ENCODE measurements around the gene ACOT11. TPM values are rescaled to one million over a fixed set of nuclear protein-coding genes. Genes with fewer than 3 reads are reported as not detected.

The ACOT11 gene
- total RNA-seq, 1 experiment from 2014 or later = not detected

GRCh38 chr1:54603241-54603640 lies 55.2 kb downstream of the ACOT11 start:
- Histone ChIP-seq H4K20me1 (ENCODE audit: insufficient read depth, low read depth, low read length) (no peaks in the 10 kb centered on the region), H3K9me3 (ENCODE audit: low read length) (no peaks in the 10 kb centered on the region), H3K4me2 (ENCODE audit: low read depth, low read length, poor library complexity, severe bottlenecking) (no peak overlapping the region), H3K27me3 (ENCODE audit: low read length) (no peaks in the 10 kb centered on the region), H3K27ac (ENCODE audit: low read length) (no peak overlapping the region), H3K79me2 (ENCODE audit: low read length) (no peaks in the 10 kb centered on the region), H3K9me2 (replicated peaks; ENCODE audit: insufficient read depth, low read length) (no peaks in the 10 kb centered on the region), H3K4me3 (ENCODE audit: low read length) (no peak overlapping the region), H3K4me1 (ENCODE audit: low read length) (no peaks in the 10 kb centered on the region), H3K36me3 (ENCODE audit: insufficient read depth, low read length) (no peaks in the 10 kb centered on the region), H3K9ac (ENCODE audit: low read length) (no peak overlapping the region), H2AFZ (ENCODE audit: low read length) (no peak overlapping the region)
- no peak for DNase-seq

GRCh38 chr1:54604051-54604450 lies 56.0 kb downstream of the ACOT11 start:
- Histone ChIP-seq H3K9me3 (ENCODE audit: low read length) (no peaks in the 10 kb centered on the region), H3K9ac (ENCODE audit: low read length) (no peak overlapping the region), H3K9me2 (replicated peaks; ENCODE audit: insufficient read depth, low read length) (no peaks in the 10 kb centered on the region), H3K79me2 (ENCODE audit: low read length) (no peaks in the 10 kb centered on the region), H3K27me3 (ENCODE audit: low read length) (no peaks in the 10 kb centered on the region), H3K4me2 (ENCODE audit: low read depth, low read length, poor library complexity, severe bottlenecking) (no peak overlapping the region), H3K4me3 (ENCODE audit: low read length) (no peak overlapping the region), H3K27ac (ENCODE audit: low read length) (no peak overlapping the region), H3K36me3 (ENCODE audit: insufficient read depth, low read length) (no peaks in the 10 kb centered on the region), H4K20me1 (ENCODE audit: insufficient read depth, low read depth, low read length) (no peaks in the 10 kb centered on the region), H3K4me1 (ENCODE audit: low read length) (no peaks in the 10 kb centered on the region), H2AFZ (ENCODE audit: low read length) (no peak overlapping the region)
- no peak for DNase-seq

- Histone ChIP-seq H4K20me1 (ENCODE audit: insufficient read depth, low read depth, low read length) (no peaks in the 10 kb centered on the region), H3K4me1 (ENCODE audit: low read length) (no peaks in the 10 kb centered on the region), H3K27ac (ENCODE audit: low read length) (no peak overlapping the region), H3K4me2 (ENCODE audit: low read depth, low read length, poor library complexity, severe bottlenecking) (no peak overlapping the region), H3K9me2 (replicated peaks; ENCODE audit: insufficient read depth, low read length) (no peaks in the 10 kb centered on the region), H3K9ac (ENCODE audit: low read length) (no peak overlapping the region), H3K36me3 (ENCODE audit: insufficient read depth, low read length) (no peaks in the 10 kb centered on the region), H2AFZ (ENCODE audit: low read length) (no peak overlapping the region), H3K9me3 (ENCODE audit: low read length) (no peaks in the 10 kb centered on the region), H3K79me2 (ENCODE audit: low read length) (no peaks in the 10 kb centered on the region), H3K27me3 (ENCODE audit: low read length) (no peaks in the 10 kb centered on the region), H3K4me3 (ENCODE audit: low read length) (no peak overlapping the region)
- no peak for DNase-seq
Measured at GRCh38 chr1:54604572-54605370, 56.7 kb downstream of the ACOT11 start.

- no peaks in the 10 kb centered on the region for H3K9me3 ChIP-seq (ENCODE audit: low read length)
- DNase-seq = no peak
- H3K27me3 ChIP-seq (ENCODE audit: low read length) = no peaks in the 10 kb centered on the region; the same call in 1 of the 2 replicates
- H3K79me2 ChIP-seq (ENCODE audit: low read length) = no peaks in the 10 kb centered on the region
- no peak overlapping the region for H2AFZ ChIP-seq (ENCODE audit: low read length)
- H3K27ac ChIP-seq (ENCODE audit: low read length) = no peak overlapping the region
- no peak overlapping the region for H3K9ac ChIP-seq (ENCODE audit: low read length)
- no peak overlapping the region for H3K4me3 ChIP-seq (ENCODE audit: low read length)
- H3K9me2 ChIP-seq (replicated peaks; ENCODE audit: insufficient read depth, low read length) = no peaks in the 10 kb centered on the region
- no peaks in the 10 kb centered on the region for H4K20me1 ChIP-seq (ENCODE audit: insufficient read depth, low read depth, low read length)
- no peaks in the 10 kb centered on the region for H3K36me3 ChIP-seq (ENCODE audit: insufficient read depth, low read length)
- no peaks in the 10 kb centered on the region for H3K4me1 ChIP-seq (ENCODE audit: low read length)
- no peak overlapping the region for H3K4me2 ChIP-seq (ENCODE audit: low read depth, low read length, poor library complexity, severe bottlenecking)
Measured at GRCh38 chr1:54606096-54606989, 58.3 kb downstream of the ACOT11 start.

DNA sequence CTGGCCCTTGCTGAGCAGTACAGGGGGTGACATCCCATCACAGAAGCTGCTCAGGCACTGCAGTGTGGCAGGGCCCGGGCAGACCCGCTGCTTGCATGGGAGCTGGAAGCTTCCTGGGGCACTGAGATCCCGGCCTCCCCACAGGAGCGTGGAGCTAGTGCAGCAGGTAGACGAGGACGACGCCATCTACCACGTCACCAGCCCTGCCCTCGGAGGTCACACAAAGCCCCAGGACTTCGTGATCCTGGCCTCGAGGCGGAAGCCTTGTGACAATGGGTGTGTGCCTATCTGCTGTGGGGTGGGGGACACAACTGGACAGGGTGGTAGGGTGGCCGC lies 58.9 kb downstream of the ACOT11 start:
- Histone ChIP-seq H3K4me2 (ENCODE audit: low read depth, low read length, poor library complexity, severe bottlenecking) (no peak overlapping the region), H3K27ac (ENCODE audit: low read length) (no peak overlapping the region), H3K9me3 (ENCODE audit: low read length) (no peaks in the 10 kb centered on the region), H3K36me3 (ENCODE audit: insufficient read depth, low read length) (no peaks in the 10 kb centered on the region), H2AFZ (ENCODE audit: low read length) (no peak overlapping the region), H3K4me3 (ENCODE audit: low read length) (no peak overlapping the region), H3K79me2 (ENCODE audit: low read length) (no peaks in the 10 kb centered on the region), H4K20me1 (ENCODE audit: insufficient read depth, low read depth, low read length) (no peaks in the 10 kb centered on the region), H3K9ac (ENCODE audit: low read length) (no peak overlapping the region), H3K27me3 (ENCODE audit: low read length) (no peaks in the 10 kb centered on the region; the same call in 1 of the 2 replicates), H3K4me1 (ENCODE audit: low read length) (no peaks in the 10 kb centered on the region), H3K9me2 (replicated peaks; ENCODE audit: insufficient read depth, low read length) (no peaks in the 10 kb centered on the region)
- no peak for DNase-seq

DNA sequence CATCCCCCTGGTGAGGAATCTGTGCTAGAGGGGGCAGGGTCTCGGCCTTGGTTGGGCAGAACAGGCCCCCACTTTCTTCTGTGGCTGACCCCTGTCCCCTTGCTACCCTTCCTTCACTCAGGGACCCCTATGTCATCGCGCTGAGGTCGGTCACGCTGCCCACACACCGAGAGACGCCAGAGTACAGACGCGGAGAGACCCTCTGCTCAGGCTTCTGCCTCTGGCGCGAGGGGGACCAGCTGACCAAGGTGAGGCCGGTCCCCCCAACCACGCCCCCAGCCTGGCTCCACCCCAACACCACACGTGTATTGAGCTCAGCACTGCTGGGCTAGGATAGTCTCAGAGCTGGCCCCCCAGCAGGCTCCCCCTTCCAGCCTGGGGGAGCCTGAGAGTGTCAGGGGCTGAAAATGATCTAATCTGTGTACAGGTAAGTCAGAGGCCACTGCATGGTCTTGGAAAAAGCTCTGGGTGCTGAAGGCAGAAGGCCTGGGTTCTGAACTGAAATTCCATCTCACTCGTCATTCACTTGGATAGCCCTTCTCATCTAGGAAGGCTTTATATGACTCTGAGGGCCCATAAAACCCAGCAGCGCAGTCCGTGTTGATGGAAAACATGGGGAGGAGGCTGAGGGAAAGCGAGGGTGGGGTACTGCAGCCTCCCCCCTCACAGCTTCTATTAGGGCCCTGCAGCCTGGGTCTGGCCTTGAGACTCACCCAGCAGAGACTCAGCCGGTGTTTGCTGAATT lies 60.0 kb downstream of the ACOT11 start:
- H3K27ac ChIP-seq (ENCODE audit: low read length) = no peak overlapping the region
- no peaks in the 10 kb centered on the region for H4K20me1 ChIP-seq (ENCODE audit: insufficient read depth, low read depth, low read length)
- no peaks in the 10 kb centered on the region; the same call in 1 of the 2 replicates for H3K27me3 ChIP-seq (ENCODE audit: low read length)
- no peaks in the 10 kb centered on the region for H3K4me1 ChIP-seq (ENCODE audit: low read length)
- no peak overlapping the region for H3K4me2 ChIP-seq (ENCODE audit: low read depth, low read length, poor library complexity, severe bottlenecking)
- no peak overlapping the region for H3K4me3 ChIP-seq (ENCODE audit: low read length)
- no peak overlapping the region for H3K9ac ChIP-seq (ENCODE audit: low read length)
- H3K9me2 ChIP-seq (replicated peaks; ENCODE audit: insufficient read depth, low read length) = no peaks in the 10 kb centered on the region
- H3K79me2 ChIP-seq (ENCODE audit: low read length) = no peaks in the 10 kb centered on the region
- no peak for DNase-seq
- no peak overlapping the region for H2AFZ ChIP-seq (ENCODE audit: low read length)
- no peaks in the 10 kb centered on the region for H3K9me3 ChIP-seq (ENCODE audit: low read length)
- no peaks in the 10 kb centered on the region for H3K36me3 ChIP-seq (ENCODE audit: insufficient read depth, low read length)

GRCh38 chr1:54608566-54609230 lies 60.7 kb downstream of the ACOT11 start:
- Histone ChIP-seq H3K4me2 (ENCODE audit: low read depth, low read length, poor library complexity, severe bottlenecking) (no peak overlapping the region), H4K20me1 (ENCODE audit: insufficient read depth, low read depth, low read length) (no peaks in the 10 kb centered on the region), H3K27ac (ENCODE audit: low read length) (no peak overlapping the region), H3K4me3 (ENCODE audit: low read length) (no peak overlapping the region), H3K9me3 (ENCODE audit: low read length) (no peaks in the 10 kb centered on the region), H3K27me3 (ENCODE audit: low read length) (no peaks in the 10 kb centered on the region; the same call in 1 of the 2 replicates), H3K36me3 (ENCODE audit: insufficient read depth, low read length) (no peaks in the 10 kb centered on the region), H3K79me2 (ENCODE audit: low read length) (no peaks in the 10 kb centered on the region), H3K4me1 (ENCODE audit: low read length) (no peaks in the 10 kb centered on the region), H3K9me2 (replicated peaks; ENCODE audit: insufficient read depth, low read length) (no peaks in the 10 kb centered on the region), H3K9ac (ENCODE audit: low read length) (no peak overlapping the region), H2AFZ (ENCODE audit: low read length) (no peak overlapping the region)
- no peak for DNase-seq

Data from Karpas-422 (cell line).